Calu3 (cell line): Measurements from ENCODE around the gene PPP3R1. TPM values are rescaled to one million over a fixed set of nuclear protein-coding genes. Genes with fewer than 3 reads are reported as not detected.

Experiments used
- BruUV-seq: library from RNA; stranded (reverse); fragments of 400-500 nt; replicated peaks from 2 replicates; lab custom pipeline; 2021; lab: Mats Ljungman, UMichigan
- CTCF ChIA-PET: fragments of 300-600 bp; sonication (Branson Sonifier 250); formaldehyde crosslinking; loops from one replicate; lab custom pipeline; 2022; ENCODE audit warnings: antibody characterized with exemption; lab: Charles Lee
- DNase-seq: peaks from one replicate; pipeline ENCODE4 v3.0.0; 2022
- H3K27ac Mint-ChIP-seq: one replicate; pipeline ENCODE4 v1.8.0; 2022; ENCODE audit warnings: mixed read lengths; ENCODE audit not compliant: unreplicated experiment
- H3K27me3 Mint-ChIP-seq: one replicate; pipeline ENCODE4 v1.8.0; 2022; ENCODE audit warnings: mixed read lengths; ENCODE audit not compliant: unreplicated experiment
- H3K36me3 Mint-ChIP-seq: one replicate; pipeline ENCODE4 v1.8.0; 2022; ENCODE audit warnings: mild to moderate bottlenecking, moderate library complexity, mixed read lengths; ENCODE audit not compliant: insufficient read depth, unreplicated experiment
- H3K4me1 Mint-ChIP-seq: one replicate; pipeline ENCODE4 v1.8.0; 2022; ENCODE audit warnings: mild to moderate bottlenecking, low read depth, mixed read lengths; ENCODE audit not compliant: unreplicated experiment
- H3K4me3 Mint-ChIP-seq: one replicate; pipeline ENCODE4 v1.8.0; 2022; ENCODE audit warnings: mild to moderate bottlenecking, low read depth, moderate library complexity, mixed read lengths; ENCODE audit not compliant: unreplicated experiment
- H3K9me3 Mint-ChIP-seq: one replicate; pipeline ENCODE4 v1.8.0; 2022; ENCODE audit warnings: low read depth, mixed read lengths; ENCODE audit not compliant: unreplicated experiment
- CTCF ChIP-seq: fragments of 200-600 bp; IDR thresholded peaks from one replicate; pipeline ENCODE4 v1.8.0; 2022; ENCODE audit warnings: antibody characterized with exemption; ENCODE audit not compliant: unreplicated experiment
- intact Hi-C: fragments of 100-400 bp; cut with micrococcal nuclease; formaldehyde crosslinking; loops from one replicate; pipeline ENCODE4 v1.10.0; 2022; ENCODE audit not compliant: unreplicated experiment
- total RNA-seq: library from RNA; stranded (reverse); gene quantifications from 2 replicates; pipeline ENCODE4 v1.2.3, GENCODE V29; 2022

Gene PPP3R1
- total RNA-seq, 1 experiment from 2014 or later = 63.4 TPM

DNA sequence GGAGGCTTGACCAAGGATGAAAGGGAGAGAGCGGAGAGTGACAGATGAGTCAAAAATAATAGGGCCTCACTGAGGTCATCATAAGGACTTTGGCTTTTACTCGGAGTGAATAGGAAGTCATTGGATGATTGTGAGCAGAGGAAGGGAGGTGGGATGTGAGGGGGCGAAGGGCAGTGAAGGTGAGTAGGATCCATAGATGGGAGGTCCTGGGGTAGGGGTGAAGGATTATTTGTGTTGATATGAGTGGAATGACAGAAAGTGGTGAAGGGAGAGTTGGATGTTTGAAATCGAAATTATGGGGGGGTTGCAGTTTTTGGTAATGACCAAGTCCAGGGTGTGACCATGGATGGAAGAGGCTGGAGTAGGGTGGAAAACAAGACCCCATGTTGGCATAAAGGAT is 80.6 kb downstream of the PPP3R1 start:
- Mint-ChIP-seq H3K4me3 (no peak overlapping the region), H3K27ac (no peak overlapping the region), H3K4me1 (no peaks in the 10 kb centered on the region), H3K9me3 (no peaks in the 10 kb centered on the region), H3K36me3 (peaks cover 12% of the 10 kb centered on the region), H3K27me3 (no peaks in the 10 kb centered on the region)
- intact Hi-C loops = no loop called here
- no TSS peak for BruUV-seq
- CTCF ChIA-PET = no interaction called here
- DNase-seq = no peak
- no peak for TF ChIP-seq CTCF

- H3K27me3 Mint-ChIP-seq = no peaks in the 10 kb centered on the region
- TF ChIP-seq CTCF = no peak
- no TSS peak for BruUV-seq
- H3K9me3 Mint-ChIP-seq = no peaks in the 10 kb centered on the region
- intact Hi-C loops = no loop called here
- DNase-seq = no peak
- H3K4me3 Mint-ChIP-seq = no peak overlapping the region
- no peaks in the 10 kb centered on the region for H3K4me1 Mint-ChIP-seq
- H3K27ac Mint-ChIP-seq = no peak overlapping the region
- peaks cover 12% of the 10 kb centered on the region for H3K36me3 Mint-ChIP-seq
- CTCF ChIA-PET = interaction anchor here (0.7 kb wide), 1 partner anchor 9 kb away, joined by 5 read pairs; no protein-coding TSS in a partner anchor
Measured at GRCh38 chr2:68171146-68171545, 81.2 kb downstream of the PPP3R1 start.

GRCh38 chr2:68169308-68169707 is 83.0 kb downstream of the PPP3R1 start:
- Mint-ChIP-seq H3K36me3 (peaks cover 12% of the 10 kb centered on the region), H3K4me1 (no peaks in the 10 kb centered on the region), H3K9me3 (no peaks in the 10 kb centered on the region), H3K27me3 (no peaks in the 10 kb centered on the region), H3K4me3 (no peak overlapping the region), H3K27ac (no peak overlapping the region)
- intact Hi-C loops = no loop called here
- DNase-seq = no peak
- no TSS peak for BruUV-seq
- CTCF ChIA-PET = interaction anchor here (1.1 to 1.3 kb wide), 3 partner anchors 9 to 17 kb away, joined by 3 to 8 read pairs (median 4); partner anchors contain the start of gene PNO1
- no peak for TF ChIP-seq CTCF

DNA sequence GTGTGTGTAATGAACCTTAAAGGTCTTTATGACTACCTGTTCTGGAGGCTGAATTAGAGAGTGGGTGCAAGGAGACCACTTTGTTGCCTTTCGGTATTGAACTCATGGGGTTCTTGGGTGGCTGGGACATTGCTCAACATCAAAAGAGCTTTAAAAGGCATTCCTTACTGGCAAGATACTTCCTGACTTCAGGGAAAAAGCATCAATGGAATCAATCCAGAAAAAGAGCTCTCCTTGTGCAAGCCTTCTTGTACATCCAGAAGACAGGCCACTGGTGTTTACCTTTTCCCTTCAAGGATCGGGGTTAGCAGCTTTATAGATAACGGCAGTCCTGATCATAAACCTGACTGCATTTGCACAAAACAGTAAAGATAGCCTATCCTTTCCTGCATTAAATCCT is 85.1 kb downstream of the PPP3R1 start:
- TF ChIP-seq CTCF = no peak
- Mint-ChIP-seq H3K36me3 (peaks cover 8% of the 10 kb centered on the region), H3K4me1 (no peaks in the 10 kb centered on the region), H3K27ac (no peak overlapping the region), H3K4me3 (no peak overlapping the region), H3K27me3 (no peaks in the 10 kb centered on the region), H3K9me3 (no peaks in the 10 kb centered on the region)
- no peak for DNase-seq
- intact Hi-C loops = no loop called here
- CTCF ChIA-PET = no interaction called here
- BruUV-seq = no TSS peak
